ENCODE data around the gene CHMP4A.
A peak's percentile ranks its signal among the peaks of the same experiment; 100 is the strongest.
"Not testable (repeated sequence)": the region's sequence is repeated elsewhere in the genome, so short reads cannot be mapped to it uniquely, and the experiment has no call there.

CHMP4A gene

GRCh38 chr14:24219080-24219479, 5.8 kb upstream of the CHMP4A start:
- Histone ChIP-seq H3K79me2 (peaks cover 33% of the 10 kb centered on the region), H3K27ac (no peak overlapping the region), H3K4me2 (ENCODE audit: low read length) (no peak overlapping the region), H3K4me3 (ENCODE audit: low read depth, low read length) (no peak overlapping the region), H3K27me3 (ENCODE audit: control insufficient read depth, insufficient read depth, low read length) (no peaks in the 10 kb centered on the region), H3K9ac (no peak overlapping the region), H3K9me3 (ENCODE audit: control insufficient read depth, low read length) (no peaks in the 10 kb centered on the region), H3K36me3 (ENCODE audit: control insufficient read depth, insufficient read depth, low read length) (no peaks in the 10 kb centered on the region), H3K4me1 (peaks cover 7% of the 10 kb centered on the region), H2AFZ (no peak overlapping the region)
- TF ChIP-seq CTCF (IDR thresholded peaks at IDR 0.05), result no peak

- H3K4me1 ChIP-seq; H3K27ac ChIP-seq; H3K4me2 ChIP-seq (ENCODE audit: low read length); H3K4me3 ChIP-seq (ENCODE audit: low read depth, low read length); H3K9ac ChIP-seq; H3K27me3 ChIP-seq (ENCODE audit: control insufficient read depth, insufficient read depth, low read length); H2AFZ ChIP-seq; H3K9me3 ChIP-seq (ENCODE audit: control insufficient read depth, low read length); H3K36me3 ChIP-seq (ENCODE audit: control insufficient read depth, insufficient read depth, low read length): not testable (repeated sequence)
- H3K79me2 ChIP-seq, result peaks cover 32% of the 10 kb centered on the region
These were observed 3.6 kb upstream of the CHMP4A start for GRCh38 chr14:24216876-24217275.

- no peak for TF ChIP-seq CTCF (IDR thresholded peaks at IDR 0.05)
- peak overlapping the region; percentile 71 for H3K4me3 ChIP-seq (ENCODE audit: low read depth, low read length)
- H3K4me2 ChIP-seq (ENCODE audit: low read length), result peak overlapping the region; percentile 82
- H3K36me3 ChIP-seq (ENCODE audit: control insufficient read depth, insufficient read depth, low read length), result no peaks in the 10 kb centered on the region
- H2AFZ ChIP-seq, result no peak overlapping the region
- peaks cover 32% of the 10 kb centered on the region for H3K79me2 ChIP-seq
- H3K9ac ChIP-seq, result no peak overlapping the region
- H3K27ac ChIP-seq, result peak overlapping the region; percentile 93
- no peaks in the 10 kb centered on the region for H3K9me3 ChIP-seq (ENCODE audit: control insufficient read depth, low read length)
- H3K27me3 ChIP-seq (ENCODE audit: control insufficient read depth, insufficient read depth, low read length), result no peaks in the 10 kb centered on the region
- H3K4me1 ChIP-seq, result peaks cover 8% of the 10 kb centered on the region
These were observed 3.0 kb upstream of the CHMP4A start for GRCh38 chr14:24216345-24216699.

GRCh38 chr14:24215495-24216344, 2.4 kb upstream of the CHMP4A start, which contains the start of gene MDP1:
MDP1 (minus strand) TSS chr14:24216066; CDS start chr14:24215955, 111 bp downstream.
- Histone ChIP-seq H3K4me2 (ENCODE audit: low read length) (peak within 1 kb of the TSS; percentile 82), H3K9me3 (ENCODE audit: control insufficient read depth, low read length) (no peaks in the 10 kb centered on the region), H3K4me3 (ENCODE audit: low read depth, low read length) (peak within 1 kb of the TSS; percentile 71), H3K4me1 (peaks cover 8% of the 10 kb centered on the region), H2AFZ (peak within 1 kb of the TSS; percentile 92), H3K36me3 (ENCODE audit: control insufficient read depth, insufficient read depth, low read length) (no peaks in the 10 kb centered on the region), H3K27ac (peak within 1 kb of the TSS; percentile 93), H3K27me3 (ENCODE audit: control insufficient read depth, insufficient read depth, low read length) (no peaks in the 10 kb centered on the region), H3K79me2 (peaks cover 32% of the 10 kb centered on the region), H3K9ac (peak within 1 kb of the TSS; percentile 57)
- peak; percentile 77 for TF ChIP-seq CTCF (IDR thresholded peaks at IDR 0.05)

- peak overlapping the region; percentile 91 for H3K4me3 ChIP-seq (ENCODE audit: low read depth, low read length)
- peak overlapping the region; percentile 98 for H3K27ac ChIP-seq
These were observed 776 bp upstream of the CHMP4A start for GRCh38 chr14:24213866-24214662.

More at GRCh38 chr14:24213866-24214662, 776 bp upstream of the CHMP4A start:
- H3K4me2 ChIP-seq (ENCODE audit: low read length), result peak overlapping the region; percentile 64
- H3K79me2 ChIP-seq, result peaks cover 24% of the 10 kb centered on the region
- H3K9ac ChIP-seq, result no peak overlapping the region
- H2AFZ ChIP-seq, result peak overlapping the region; percentile 90
- no peaks in the 10 kb centered on the region for H3K36me3 ChIP-seq (ENCODE audit: control insufficient read depth, insufficient read depth, low read length)
- H3K9me3 ChIP-seq (ENCODE audit: control insufficient read depth, low read length), result no peaks in the 10 kb centered on the region
- H3K4me1 ChIP-seq, result peaks cover 8% of the 10 kb centered on the region
- H3K27me3 ChIP-seq (ENCODE audit: control insufficient read depth, insufficient read depth, low read length), result no peaks in the 10 kb centered on the region
- no peak for TF ChIP-seq CTCF (IDR thresholded peaks at IDR 0.05)
